ENCODE data around the gene NAPSA.
"Not testable (repeated sequence)": the region's sequence is repeated elsewhere in the genome, so short reads cannot be mapped to it uniquely, and the experiment has no call there.

- TF ChIP-seq CTCF (IDR thresholded peaks at IDR 0.05; ENCODE audit: low read length); EZH2phosphoT487 (IDR thresholded peaks at IDR 0.05; ENCODE audit: low read length); EZH2 (optimal IDR thresholded peaks at IDR 0.05; ENCODE audit: low read depth, low read length): not testable (repeated sequence)
Observed at GRCh38 chr19:50390295-50390694, 24.9 kb upstream of the NAPSA start.

Measured in MM.1S (cell line).